GM19463 (cell line): ENCODE results near the gene MARVELD1.
"Not testable (repeated sequence)": the region's sequence is repeated elsewhere in the genome, so short reads cannot be mapped to it uniquely, and the experiment has no call there.

Source experiments
- ATAC-seq: cut with Tn5 transposase; IDR thresholded peaks from one replicate; pipeline ENCODE4 v1.9.1; 2021; ENCODE audit warnings: mild to moderate bottlenecking, moderate library complexity; ENCODE audit not compliant: unreplicated experiment

Gene MARVELD1

DNA sequence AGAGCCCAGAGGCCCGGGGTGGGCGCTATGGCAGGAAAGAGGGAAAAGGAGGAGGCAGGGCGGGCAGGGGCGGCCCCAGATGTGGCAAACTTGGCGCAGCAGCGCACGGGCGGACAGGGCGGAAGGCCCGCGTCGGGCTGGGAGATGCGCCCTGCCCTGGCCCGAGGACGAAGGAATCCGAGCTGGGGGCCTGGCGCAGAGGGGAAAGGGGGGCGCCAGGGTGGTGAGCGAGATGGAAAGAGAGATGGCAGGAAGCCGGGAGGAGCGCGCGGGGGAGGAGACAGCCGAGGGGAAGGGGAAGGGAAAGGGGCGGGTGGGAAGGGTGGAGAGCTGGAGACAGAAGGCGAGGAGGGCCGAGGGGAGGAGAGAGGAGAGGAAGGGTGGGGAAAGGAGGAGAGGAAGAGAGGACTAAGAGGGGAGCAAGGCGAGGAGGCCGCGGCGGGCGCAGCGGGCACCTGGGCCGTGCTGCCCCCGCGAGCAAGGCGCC is at the start of gene MARVELD1:
Gene MARVELD1, plus strand, starts transcription at position 392 of the 487 bp plus-strand sequence. CDS start 147 bp downstream, outside the sequence.
- ATAC-seq, result no peak

DNA sequence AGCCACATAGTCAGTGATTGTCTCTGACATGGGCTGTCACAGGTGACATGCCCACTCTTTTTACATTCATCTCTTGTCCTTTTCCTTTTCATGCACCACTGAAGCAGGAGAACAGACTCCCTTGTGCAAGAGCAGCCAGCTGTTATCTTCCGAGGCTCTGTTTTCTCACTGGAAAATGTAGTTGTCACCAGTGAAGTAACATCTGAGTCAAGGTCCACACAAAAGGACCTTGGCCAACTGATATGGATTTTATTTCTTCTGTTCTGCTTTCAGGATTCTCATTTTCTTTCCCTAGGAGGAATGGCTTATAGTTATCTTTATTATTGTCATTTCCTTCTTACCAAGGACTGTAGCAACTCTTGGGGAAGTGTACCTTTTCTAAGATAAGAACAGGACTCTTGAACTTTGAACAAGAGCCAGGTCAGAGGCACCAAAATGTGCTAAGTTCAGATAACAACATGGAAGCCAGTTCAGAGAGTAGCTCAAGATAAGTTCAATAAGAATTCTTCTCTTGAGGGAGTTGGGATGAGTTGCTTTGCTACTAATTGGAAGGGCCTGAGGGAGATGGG is 49.2 kb upstream of the MARVELD1 start:
- ATAC-seq, result no peak

DNA sequence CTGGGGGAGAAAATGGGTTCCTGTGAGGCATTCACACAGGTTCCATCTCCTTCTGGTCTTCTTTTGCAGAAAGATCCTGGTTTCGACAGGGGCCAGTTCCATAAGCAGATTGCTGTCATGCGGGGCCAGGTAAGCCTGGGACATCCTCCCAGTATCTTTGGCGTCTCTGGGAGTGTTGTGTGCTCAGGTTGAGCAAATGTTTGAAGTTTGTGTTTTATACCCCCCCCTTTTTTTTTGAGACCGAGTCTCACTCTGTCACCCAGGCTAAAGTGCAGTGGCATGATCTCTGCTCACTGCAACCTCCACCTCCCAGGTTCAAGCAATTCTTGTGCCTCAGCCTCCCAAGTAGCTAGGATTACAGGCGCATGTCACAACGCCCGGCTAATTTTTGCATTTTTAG is 46.5 kb upstream of the MARVELD1 start:
- no peak for ATAC-seq

DNA sequence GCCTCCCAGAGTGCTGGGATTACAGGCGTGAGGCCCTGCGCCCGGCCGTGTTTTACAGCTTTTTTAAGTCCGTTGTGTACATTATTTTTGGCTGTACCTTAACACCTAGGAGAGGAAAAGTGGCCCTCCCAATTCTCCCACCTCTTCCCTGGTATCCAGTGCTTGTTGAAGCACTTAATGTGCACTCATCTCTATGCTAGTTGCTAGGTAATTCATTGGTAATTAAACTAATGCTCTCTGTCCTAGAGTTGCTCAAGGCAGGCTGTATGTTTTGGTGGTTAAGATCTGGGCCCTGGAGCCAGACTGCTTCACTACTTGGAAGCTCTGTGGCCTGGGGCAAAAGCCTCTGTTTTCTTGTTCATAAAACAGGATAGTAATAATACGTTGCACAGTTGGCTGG is 46.1 kb upstream of the MARVELD1 start:
- ATAC-seq, result no peak

DNA sequence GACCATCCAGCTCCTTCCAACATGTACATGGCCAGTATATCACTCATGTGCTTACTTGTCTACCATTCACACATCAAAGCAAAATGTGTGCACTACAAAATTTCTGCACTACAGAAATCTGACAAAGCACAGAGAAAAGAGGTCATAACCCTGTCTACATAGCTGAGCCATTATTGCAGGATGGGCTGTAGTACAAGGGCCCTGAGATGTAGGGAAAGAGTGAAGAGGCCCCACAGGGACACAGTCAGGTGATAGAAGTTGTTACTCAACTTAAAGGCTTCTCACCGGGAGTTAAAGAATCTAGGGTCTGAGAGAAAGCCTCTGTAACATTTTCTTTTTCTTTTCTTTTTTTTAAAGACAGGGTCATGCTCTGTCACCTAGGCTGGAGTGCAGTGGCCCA is 44.0 kb upstream of the MARVELD1 start:
- no peak for ATAC-seq

DNA sequence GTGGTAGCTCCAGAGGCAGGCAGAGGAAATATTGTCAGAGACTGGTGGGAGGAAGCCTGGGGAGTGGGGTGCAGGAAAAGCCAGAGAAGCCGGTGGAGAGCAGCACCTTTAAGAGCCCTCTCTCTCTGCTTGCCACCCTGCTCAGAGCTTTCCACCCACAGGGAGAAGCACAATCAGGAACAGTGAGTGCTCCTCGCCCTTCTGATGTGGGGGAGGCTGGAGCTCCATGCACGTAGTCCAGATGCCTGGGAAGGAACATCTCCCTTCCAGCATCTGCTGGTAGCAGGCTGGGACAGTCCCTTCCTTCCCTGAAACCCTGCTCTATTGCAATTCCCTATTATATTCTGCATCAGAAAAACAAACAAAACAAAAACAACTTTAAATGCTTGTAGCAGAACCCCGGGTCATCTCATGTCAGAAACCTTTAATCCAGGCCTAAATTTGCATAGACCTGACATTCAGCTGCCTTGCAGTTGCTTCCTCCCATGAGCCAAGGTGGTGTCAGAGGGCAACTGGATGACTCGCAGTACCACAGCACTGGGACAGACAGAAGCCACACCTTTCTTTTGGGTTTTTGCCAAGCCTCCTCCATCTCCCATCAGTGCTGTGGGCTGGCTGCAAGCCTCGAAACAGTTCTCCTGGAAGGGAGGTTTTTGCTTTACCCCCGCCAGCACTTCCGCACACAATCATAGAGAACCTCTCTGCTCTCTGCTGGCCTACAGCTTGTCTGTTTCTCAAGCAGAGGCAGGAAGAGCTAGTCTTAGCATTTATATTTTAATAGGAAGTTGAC is 39.6 kb upstream of the MARVELD1 start:
- no peak for ATAC-seq

DNA sequence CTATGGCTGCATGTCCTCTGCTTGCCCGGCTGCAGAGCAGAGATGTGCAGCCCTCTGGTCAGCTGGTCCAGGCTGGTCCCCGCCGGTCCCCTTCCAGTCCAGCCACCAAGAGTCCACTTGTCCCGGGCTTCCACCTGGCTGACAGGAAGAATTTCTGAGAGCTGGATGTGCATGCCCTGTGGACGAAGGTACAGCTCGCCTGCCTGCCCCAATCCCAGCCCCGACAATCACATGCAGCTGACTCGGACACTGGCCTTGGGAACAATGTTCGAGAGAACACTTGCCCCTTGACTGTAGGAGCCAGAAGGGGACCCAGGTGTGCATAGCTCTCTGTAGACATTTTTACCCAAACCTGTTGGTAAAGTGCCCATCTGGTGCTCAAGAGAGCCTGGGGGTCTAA is 38.3 kb upstream of the MARVELD1 start:
- ATAC-seq, result no peak

DNA sequence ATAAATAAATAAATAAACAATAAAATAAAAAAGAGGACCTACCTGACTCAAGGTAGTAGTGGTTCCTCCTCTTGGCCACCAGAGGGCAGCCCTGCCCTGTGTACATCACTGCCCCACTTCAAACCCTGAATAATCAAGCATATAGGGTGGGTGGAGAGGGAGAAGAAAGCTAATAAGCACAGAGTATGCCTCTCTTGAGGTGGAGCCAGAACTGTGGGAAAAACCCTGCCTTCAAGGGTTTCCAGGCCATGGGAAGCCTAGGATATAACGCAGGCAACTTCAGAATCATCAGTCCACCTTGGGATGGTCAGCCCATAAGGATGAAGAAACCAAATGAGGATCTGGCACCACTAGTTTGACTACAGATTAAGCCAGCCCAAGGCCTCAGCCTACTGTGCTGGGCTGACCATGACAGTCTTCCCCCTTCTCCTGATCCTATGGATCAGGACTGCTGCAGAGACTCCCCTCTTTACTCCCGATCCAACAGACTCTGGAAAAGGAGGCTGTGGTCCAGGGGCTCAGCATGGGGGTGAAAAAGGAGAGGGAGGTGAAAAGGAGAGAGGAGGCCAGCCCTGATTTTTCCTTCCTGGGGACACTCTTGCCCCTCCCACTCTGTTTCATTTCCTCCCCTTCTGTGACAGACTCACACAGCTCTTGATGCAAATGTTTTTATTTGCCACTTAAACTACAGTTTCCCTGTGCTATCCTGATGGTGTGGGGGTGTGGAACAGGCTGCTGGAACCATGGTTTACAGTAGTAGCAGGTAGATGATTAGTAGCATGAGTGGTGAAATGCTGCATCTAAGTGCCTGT is 36.6 kb upstream of the MARVELD1 start:
- ATAC-seq, result peak; percentile 71

DNA sequence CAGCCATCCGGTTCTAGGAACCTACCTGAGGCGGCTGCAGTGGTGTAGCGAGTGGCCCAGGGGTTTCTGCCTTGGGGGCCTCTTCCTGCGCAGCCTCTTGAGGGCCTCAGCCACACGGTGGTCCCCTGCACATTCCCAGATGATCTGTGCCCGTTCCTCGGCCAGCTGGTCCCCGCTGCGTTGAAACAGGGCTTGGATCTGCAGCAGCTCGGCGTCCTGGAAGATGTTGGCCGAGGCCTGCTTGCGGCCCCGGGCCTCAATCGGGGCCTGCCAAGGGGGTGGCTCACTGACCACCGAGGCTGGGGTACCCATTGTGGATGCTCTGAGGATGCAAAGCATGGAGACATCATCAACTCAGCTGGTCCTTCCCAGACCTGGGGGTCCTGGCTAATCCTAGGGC is 33.9 kb upstream of the MARVELD1 start:
- no peak for ATAC-seq

DNA sequence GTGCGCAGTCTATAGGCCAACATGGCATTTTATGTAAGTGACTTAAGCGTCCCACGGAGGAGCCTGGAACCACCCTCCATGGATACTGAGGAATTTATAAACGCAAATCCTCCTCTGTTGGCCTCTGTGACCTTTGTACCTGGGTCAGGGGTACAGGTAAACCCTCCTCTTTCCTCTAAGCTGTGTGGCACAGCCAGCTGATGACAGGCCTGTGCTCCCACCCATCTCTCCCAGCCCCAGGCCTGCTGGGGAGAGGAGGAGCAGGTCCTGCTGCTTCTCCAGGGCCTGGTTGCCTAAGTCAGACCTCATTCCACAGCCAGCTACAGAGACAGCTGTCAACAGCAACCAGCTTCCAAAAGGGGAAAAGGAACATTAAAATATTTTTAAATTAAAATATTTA is 31.5 kb upstream of the MARVELD1 start:
- ATAC-seq, result no peak

DNA sequence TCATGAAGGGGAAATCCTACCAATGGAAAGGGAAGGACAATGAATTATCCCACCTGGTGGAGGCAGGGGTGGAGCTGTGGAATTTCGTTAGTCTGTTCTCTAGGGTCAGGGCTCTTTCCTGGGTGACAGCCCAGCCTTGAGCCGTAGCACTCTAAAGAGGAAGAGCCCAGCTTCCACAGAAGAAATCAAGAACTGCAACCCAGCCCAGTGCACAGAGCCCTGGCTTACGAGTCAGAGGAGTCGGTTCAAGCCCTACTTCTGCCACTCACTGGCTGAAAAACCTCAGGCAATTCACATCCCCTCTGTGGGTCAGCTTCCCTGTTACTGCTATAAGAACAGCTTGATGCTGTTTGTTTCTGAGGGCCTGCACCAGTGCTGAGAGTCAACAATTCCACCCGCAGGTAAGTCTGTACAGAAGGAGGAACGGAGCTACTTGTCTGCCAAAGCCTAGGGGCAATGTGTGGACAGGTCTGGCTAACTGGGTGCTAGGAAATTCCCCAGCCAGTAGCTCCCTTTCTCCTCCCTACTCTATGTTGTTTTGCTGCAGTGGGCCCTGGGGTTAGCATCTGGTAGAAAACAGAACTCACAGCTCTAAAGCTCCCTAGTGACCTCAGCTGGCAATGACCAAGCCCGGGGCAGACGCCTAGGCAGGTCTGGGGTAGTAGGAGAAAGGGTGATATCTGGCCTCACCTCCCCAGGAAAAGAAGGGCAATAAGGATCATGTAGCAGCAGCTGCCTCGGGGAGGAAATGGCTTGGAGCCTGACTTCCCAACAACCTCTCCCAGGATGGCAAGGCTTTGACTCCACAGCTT is 29.8 kb upstream of the MARVELD1 start:
- ATAC-seq, result no peak

DNA sequence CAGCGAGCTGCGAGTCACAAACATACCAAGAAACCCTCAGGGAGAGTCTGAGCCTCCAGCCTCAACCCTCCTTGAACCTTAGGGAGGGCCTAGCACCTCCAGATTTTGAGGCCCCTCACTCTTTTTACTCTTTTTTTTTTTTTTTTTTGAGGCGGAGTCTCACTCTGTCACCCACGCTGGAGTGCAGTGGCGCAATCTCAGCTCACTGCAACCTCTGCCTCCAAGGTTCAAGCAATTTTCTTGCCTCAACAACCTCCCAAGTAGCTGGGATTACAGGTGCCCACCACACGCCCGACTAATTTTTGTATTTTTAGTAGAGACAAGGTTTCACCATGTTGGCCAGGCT is 29.2 kb upstream of the MARVELD1 start:
- ATAC-seq, result not testable (repeated sequence)

DNA sequence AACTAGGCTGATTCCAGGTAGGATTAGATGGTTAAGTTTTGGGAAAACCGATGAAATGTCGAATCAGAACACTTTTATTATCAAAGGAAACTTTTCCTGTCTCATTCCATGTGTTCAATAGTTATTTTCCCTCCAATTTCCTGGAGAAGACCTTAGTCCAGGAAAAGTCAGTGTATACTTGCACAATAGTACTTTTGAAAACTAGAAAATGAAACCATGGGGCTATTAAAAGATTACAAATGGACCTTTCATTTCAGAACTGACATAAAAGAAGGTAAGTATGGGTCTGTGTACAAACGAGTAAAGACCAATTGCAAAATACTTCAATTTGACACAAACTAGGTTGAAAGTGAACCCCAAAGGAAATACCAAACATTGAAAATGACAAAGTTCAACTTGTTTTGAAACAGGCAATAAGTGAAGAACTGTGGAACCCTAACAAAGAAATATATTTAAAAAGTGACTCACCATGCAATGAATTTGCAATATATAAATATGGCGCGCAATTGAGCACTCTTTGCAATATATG is 28.6 kb upstream of the MARVELD1 start:
- no peak for ATAC-seq

DNA sequence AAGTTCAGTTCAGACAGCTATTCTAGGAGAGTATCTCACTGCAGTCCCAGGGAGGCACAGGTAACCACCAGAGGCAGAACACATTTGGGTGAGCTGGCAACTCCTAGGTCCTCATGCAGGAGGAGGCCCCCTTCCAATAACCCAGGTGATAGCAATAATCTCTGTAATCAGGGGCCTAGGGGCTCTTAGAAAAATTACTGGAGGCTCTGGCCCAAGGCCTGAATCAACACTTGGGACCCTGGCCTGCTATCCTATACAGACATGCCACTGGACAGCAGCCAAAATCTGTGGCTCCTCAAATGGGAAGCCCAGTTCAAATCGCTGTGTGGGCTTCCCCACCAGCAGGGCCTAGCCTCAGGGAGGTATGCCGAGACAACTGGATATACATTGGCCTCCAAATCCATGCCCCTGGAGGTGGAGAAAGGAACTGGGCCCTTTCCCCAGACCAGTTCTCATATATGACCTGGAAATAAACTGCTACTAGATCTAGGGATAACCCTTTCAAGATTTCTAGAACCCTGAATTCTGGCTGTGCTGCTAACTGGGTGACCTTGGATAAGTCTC is 28.1 kb upstream of the MARVELD1 start:
- no peak for ATAC-seq

DNA sequence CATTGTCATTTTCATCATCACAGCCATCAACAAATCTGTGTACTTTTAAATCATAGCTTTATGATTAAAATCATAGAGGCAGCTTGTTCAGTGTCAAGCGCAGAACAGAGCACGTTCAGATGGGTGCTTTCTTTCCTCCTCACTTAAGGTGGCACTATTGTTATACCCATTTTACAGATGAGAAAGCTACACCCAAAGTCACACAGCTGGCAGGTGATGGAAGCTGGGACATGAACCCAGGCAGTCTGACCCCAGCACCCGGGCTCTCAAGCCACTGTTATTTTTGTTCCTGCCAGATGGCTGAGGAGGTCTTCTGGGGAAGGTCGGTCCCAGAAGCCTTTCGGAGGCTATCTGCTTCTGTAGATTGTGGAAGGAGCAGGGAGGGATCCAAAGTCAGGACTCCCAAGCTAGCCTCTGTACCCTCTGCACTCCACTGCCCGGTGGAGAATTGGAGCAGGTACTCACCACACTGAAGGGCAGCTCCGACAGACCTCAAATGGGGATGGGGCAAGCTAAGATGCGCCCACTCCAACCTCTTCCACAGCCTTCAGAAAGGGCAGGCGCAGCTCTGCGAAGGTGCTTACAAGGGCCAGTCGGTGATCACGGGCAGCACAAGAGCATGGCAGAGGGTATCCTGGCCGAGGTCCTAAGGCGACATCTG is 27.1 kb upstream of the MARVELD1 start:
- ATAC-seq, result no peak

DNA sequence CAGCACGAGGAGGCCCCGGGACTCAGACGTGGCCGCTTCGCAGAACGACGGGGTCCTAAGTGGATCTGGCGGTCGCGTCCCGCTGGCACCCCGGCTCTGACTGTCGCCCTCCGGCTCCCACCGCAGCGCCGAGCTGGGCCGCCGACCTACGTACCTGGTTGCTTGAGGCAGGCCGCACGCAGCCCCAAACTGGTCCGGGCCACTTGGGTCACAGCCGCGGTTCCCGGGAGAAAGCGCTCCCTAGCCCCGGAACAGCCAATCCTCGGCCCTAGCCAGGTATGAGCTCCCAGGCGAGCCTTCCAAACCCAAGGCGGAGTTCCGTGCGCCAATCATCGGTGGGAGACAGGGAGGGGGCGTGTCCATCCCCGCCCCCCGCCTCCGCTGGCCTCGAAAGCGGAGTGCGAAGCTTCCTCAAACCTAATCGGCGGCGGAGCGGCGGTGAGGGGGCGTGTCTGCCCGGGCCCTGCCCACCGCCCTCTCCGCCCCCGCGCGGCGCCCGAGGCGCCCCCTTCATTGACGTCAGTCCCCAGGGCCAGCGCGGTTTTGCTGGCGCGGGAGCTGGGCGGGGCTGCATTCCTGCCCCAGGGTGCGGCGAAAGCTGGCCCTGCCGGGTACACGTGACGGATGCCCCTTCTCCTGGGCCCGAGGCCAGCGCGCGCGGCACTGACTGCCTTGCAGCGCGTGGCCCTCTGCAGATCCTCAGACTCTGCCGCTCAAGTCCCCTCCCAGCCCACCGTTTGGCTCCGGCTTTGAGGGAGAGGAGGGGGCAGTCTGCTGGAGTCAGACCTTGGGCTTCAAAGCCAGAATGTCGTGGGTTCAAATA is 26.4 kb upstream of the MARVELD1 start, which contains the start of gene AVPI1:
Gene AVPI1, minus strand, starts transcription at position 280 of the 823 bp plus-strand sequence. CDS start 7,336 bp downstream, outside the sequence.
- peak; percentile 90 for ATAC-seq

DNA sequence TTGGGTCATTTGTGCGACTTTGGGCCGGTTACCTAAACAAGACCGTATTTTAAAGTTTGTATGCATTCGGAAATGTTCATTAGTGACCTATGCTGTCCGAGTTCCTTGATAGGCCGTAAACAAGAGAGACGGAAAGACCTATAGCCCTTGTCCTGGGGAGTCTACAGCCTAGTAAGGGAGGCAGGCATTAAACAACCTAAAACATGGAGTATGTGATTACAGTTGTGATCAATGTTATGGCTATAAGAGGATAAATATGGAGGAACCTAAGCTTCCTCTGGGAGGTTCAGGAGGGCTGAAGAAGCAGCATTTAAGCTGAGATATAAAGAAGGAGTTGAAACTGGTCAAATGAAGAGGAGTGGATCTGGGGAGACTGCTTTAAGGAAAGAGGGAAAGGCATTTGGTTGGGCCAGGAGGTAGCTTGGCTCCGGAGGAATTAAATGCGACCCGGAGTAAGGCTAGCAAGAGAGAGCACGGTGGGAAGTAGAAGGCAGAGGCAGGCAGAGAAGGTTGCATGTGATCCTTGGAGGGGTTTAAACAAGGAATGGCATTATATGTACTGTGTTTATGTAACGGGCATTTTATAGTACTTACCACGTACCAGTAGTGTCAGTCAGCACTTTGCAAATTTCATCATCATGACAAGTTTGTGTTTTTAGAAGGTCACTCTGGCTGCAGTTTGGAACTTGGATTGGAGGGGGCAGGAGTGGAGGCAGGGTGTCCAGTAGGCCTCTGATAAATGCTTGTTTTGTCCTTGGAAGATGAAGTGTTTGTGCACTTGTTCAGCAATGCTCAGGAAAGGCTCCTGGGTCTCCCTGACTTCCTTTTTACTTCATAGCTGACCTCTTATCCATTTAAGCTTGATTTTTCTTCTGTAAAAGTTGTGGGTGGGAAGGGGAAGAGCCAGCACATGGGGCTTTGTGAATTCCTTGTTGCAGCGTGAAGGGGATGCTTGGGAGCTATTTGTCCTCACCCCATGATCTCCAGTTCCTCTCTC is 25.4 kb upstream of the MARVELD1 start:
- ATAC-seq, result no peak
